H1 (cell line): ENCODE measurements around the gene CEP152. TPM values are rescaled to one million over a fixed set of nuclear protein-coding genes. Genes with fewer than 3 reads are reported as not detected.

Experiments used
- CTCF ChIA-PET: fragments of 300-600 bp; sonication (Branson Sonifier 250); formaldehyde crosslinking; loops from one replicate; lab custom pipeline; 2021; ENCODE audit not compliant: partially characterized antibody; lab: Charles Lee
- POLR2A ChIA-PET: fragments of 300-600 bp; sonication (Branson Sonifier 250); formaldehyde crosslinking; loops from one replicate; lab custom pipeline; 2021; ENCODE audit warnings: inconsistent platforms; ENCODE audit not compliant: partially characterized antibody; lab: Charles Lee
- DNase-seq, 2 experiments: peaks; one replicate each; pipeline versions ENCODE4 v3.0.0 to v3.0.0-alpha.2; 2010 to 2022; ENCODE audit warnings: low spot score in 2 of 2, low read depth in 1 of 2, mixed read lengths in 1 of 2
- FAIRE-seq: peaks from 2 replicates; lab custom pipeline; 2011; peaks lifted over from hg19 to GRCh38; lab: Jason Lieb, UNC
- H2AFZ ChIP-seq: 2 replicates; pipeline ENCODE4 v1.8.1; 2012; ENCODE audit warnings: low read length, inconsistent platforms
- H2AK5ac ChIP-seq: 2 replicates; pipeline ENCODE4 v1.6.1; 2013; ENCODE audit warnings: low read depth, low read length
- H2BK120ac ChIP-seq: replicated peaks from 2 replicates; pipeline ENCODE3; 2013; ENCODE audit warnings: low read depth, low read length, inconsistent platforms
- H2BK12ac ChIP-seq: 2 replicates; pipeline ENCODE4 v1.6.1; 2013; ENCODE audit warnings: low read depth, low read length
- H2BK15ac ChIP-seq: 2 replicates; pipeline ENCODE4 v1.6.1; 2013; ENCODE audit warnings: low read length
- H2BK20ac ChIP-seq: 2 replicates; pipeline ENCODE4 v1.6.1; 2013; ENCODE audit warnings: low read length
- H2BK5ac ChIP-seq: 2 replicates; pipeline ENCODE4 v1.6.1; 2013; ENCODE audit warnings: low read depth, low read length
- H3K14ac ChIP-seq: 2 replicates; pipeline ENCODE4 v1.6.1; 2013; ENCODE audit warnings: inconsistent platforms; ENCODE audit not compliant: insufficient read length
- H3K18ac ChIP-seq: 2 replicates; pipeline ENCODE4 v1.6.1; 2013; ENCODE audit warnings: low read length; ENCODE audit errors: extremely low read depth
- H3K23ac ChIP-seq: 2 replicates; pipeline ENCODE4 v1.6.1; 2013; ENCODE audit warnings: inconsistent platforms; ENCODE audit not compliant: insufficient read length
- H3K23me2 ChIP-seq: 2 replicates; pipeline ENCODE4 v1.6.1; 2013; ENCODE audit warnings: low read depth, low read length
- H3K27ac ChIP-seq: 2 replicates; pipeline ENCODE4 v1.6.1; 2011; ENCODE audit warnings: low read depth, low read length, inconsistent platforms
- H3K27me3 ChIP-seq, 4 experiments: replicated peaks in 1 of 4; 1 replicate in 1 of 4; 2 replicates in 3 of 4; pipeline versions ENCODE4 v1.6.1 to v1.8.1; 2011 to 2013; ENCODE audit warnings: low read length in 3 of 4, mild to moderate bottlenecking in 3 of 4, inconsistent platforms in 2 of 4, mixed read lengths in 2 of 4, moderate library complexity in 1 of 4; ENCODE audit not compliant: control insufficient read depth in 3 of 4, insufficient read depth in 3 of 4; ENCODE audit errors: extremely low read depth in 1 of 4
- H3K36me3 ChIP-seq, 4 experiments: 2 replicates each; pipeline versions ENCODE4 v1.6.1 to v1.8.1; 2011 to 2013; ENCODE audit warnings: mild to moderate bottlenecking in 4 of 4, low read length in 3 of 4, moderate library complexity in 2 of 4, control low read depth in 1 of 4, inconsistent platforms in 1 of 4; ENCODE audit not compliant: insufficient read depth in 4 of 4, control insufficient read depth in 2 of 4
- H3K4ac ChIP-seq: replicated peaks from 2 replicates; pipeline ENCODE3; 2013; ENCODE audit warnings: low read length, low read depth, mixed read lengths, inconsistent platforms; ENCODE audit not compliant: insufficient read length
- H3K4me1 ChIP-seq, 4 experiments: replicated peaks in 1 of 4; 1 replicate in 1 of 4; 2 replicates in 3 of 4; pipeline versions ENCODE4 v1.6.1 to v1.8.1; 2011 to 2013; ENCODE audit warnings: low read length in 3 of 4, inconsistent platforms in 2 of 4, mixed read lengths in 1 of 4; ENCODE audit not compliant: insufficient read depth in 4 of 4, control insufficient read depth in 3 of 4
- H3K4me2 ChIP-seq, 2 experiments: 2 replicates each; pipeline versions ENCODE4 v1.6.1 to v1.8.1; 2011 to 2013; ENCODE audit warnings: low read depth in 2 of 2, low read length in 2 of 2, control low read depth in 1 of 2, inconsistent platforms in 1 of 2, mild to moderate bottlenecking in 1 of 2; ENCODE audit not compliant: insufficient read depth in 1 of 2
- H3K4me3 ChIP-seq, 4 experiments: fragments of 200-600, 300-600 bp in 1 of 4; sonication (generic), shearing (Covaris generic), sonication (Bioruptor Twin) in 1 of 4; 2 replicates each; pipeline versions ENCODE4 v1.5.1 to v1.8.1; 2011 to 2016; ENCODE audit warnings: low read length in 4 of 4, low read depth in 3 of 4, control low read depth in 2 of 4, inconsistent platforms in 2 of 4, mild to moderate bottlenecking in 2 of 4, mixed read lengths in 1 of 4, moderate library complexity in 1 of 4; ENCODE audit not compliant: insufficient read depth in 2 of 4; ENCODE audit errors: extremely low read depth in 1 of 4
- H3K56ac ChIP-seq: replicated peaks from 2 replicates; pipeline ENCODE3; 2013; ENCODE audit warnings: low read depth, mild to moderate bottlenecking, mixed read lengths, low read length, inconsistent platforms; ENCODE audit not compliant: insufficient read length
- H3K79me1 ChIP-seq: 2 replicates; pipeline ENCODE4 v1.6.1; 2013; ENCODE audit warnings: low read depth, low read length, control low read depth
- H3K79me2 ChIP-seq, 2 experiments: 2 replicates each; pipeline versions ENCODE4 v1.6.1 to v1.8.1; 2012 to 2013; ENCODE audit warnings: low read length in 2 of 2, mild to moderate bottlenecking in 2 of 2, inconsistent platforms in 1 of 2; ENCODE audit not compliant: insufficient read depth in 2 of 2, control insufficient read depth in 1 of 2
- H3K9ac ChIP-seq, 4 experiments: replicated peaks in 1 of 4; 1 replicate in 1 of 4; 2 replicates in 3 of 4; pipeline versions ENCODE4 v1.6.1 to v1.8.1; 2011 to 2013; ENCODE audit warnings: low read depth in 3 of 4, low read length in 3 of 4, control low read depth in 2 of 4, mild to moderate bottlenecking in 2 of 4, moderate library complexity in 2 of 4, inconsistent platforms in 1 of 4; ENCODE audit errors: extremely low read depth in 1 of 4
- H3K9me3 ChIP-seq, 2 experiments: 2 replicates each; pipeline versions ENCODE4 v1.6.1 to v1.8.1; 2012 to 2013; ENCODE audit warnings: mild to moderate bottlenecking in 2 of 2, moderate library complexity in 2 of 2, control low read depth in 1 of 2, inconsistent platforms in 1 of 2, low read depth in 1 of 2, low read length in 1 of 2, mixed read lengths in 1 of 2; ENCODE audit not compliant: insufficient read depth in 2 of 2
- H4K20me1 ChIP-seq, 2 experiments: replicated peaks in 1 of 2; 2 replicates each; pipeline versions ENCODE3 to v1.8.1; 2011 to 2013; ENCODE audit warnings: inconsistent platforms in 2 of 2, low read length in 2 of 2, mild to moderate bottlenecking in 1 of 2; ENCODE audit not compliant: insufficient read depth in 2 of 2, control insufficient read depth in 1 of 2
- H4K5ac ChIP-seq: 2 replicates; pipeline ENCODE4 v1.6.1; 2013; ENCODE audit warnings: low read length, low read depth, mixed read lengths, inconsistent platforms; ENCODE audit not compliant: insufficient read length
- H4K8ac ChIP-seq: 2 replicates; pipeline ENCODE4 v1.8.0; 2013; ENCODE audit warnings: mild to moderate bottlenecking, moderate library complexity, low read length, inconsistent platforms; ENCODE audit not compliant: insufficient read depth; ENCODE audit errors: extremely low read depth
- H4K91ac ChIP-seq: replicated peaks from 2 replicates; pipeline ENCODE3; 2013; ENCODE audit warnings: low read length, mixed read lengths, inconsistent platforms; ENCODE audit not compliant: insufficient read length
- CTCF ChIP-seq, 3 experiments: IDR thresholded peaks; 1 replicate in 2 of 3; 2 replicates in 1 of 3; pipeline versions ENCODE4 v1.5.1 to v1.6.1; 2011; ENCODE audit warnings: low read length in 3 of 3, mild to moderate bottlenecking in 3 of 3, inconsistent platforms in 2 of 3, low read depth in 1 of 3, moderate library complexity in 1 of 3; ENCODE audit not compliant: insufficient read depth in 1 of 3; ENCODE audit errors: control extremely low read depth in 1 of 3
- GTF2F1 ChIP-seq: IDR thresholded peaks from 2 replicates; pipeline ENCODE4 v1.6.1; 2012; ENCODE audit warnings: low read depth, low read length, improper control_type of control experiment, borderline replicate concordance
- HDAC6 ChIP-seq: IDR thresholded peaks from one replicate; pipeline ENCODE4 v1.7.1; 2012; ENCODE audit warnings: low read depth, mild to moderate bottlenecking, inconsistent platforms, low read length, moderate library complexity
- POLR2A ChIP-seq, 2 experiments: IDR thresholded peaks; 1 replicate in 1 of 2; 2 replicates in 1 of 2; pipeline ENCODE4 v1.6.1; 2011; ENCODE audit warnings: low read depth in 2 of 2, low read length in 2 of 2, mild to moderate bottlenecking in 2 of 2; ENCODE audit errors: control extremely low read depth in 1 of 2
- RFX5 ChIP-seq: IDR thresholded peaks from 2 replicates; pipeline ENCODE4 v1.6.1; 2011; ENCODE audit warnings: low read depth, low read length, improper control_type of control experiment, borderline replicate concordance
- SIRT6 ChIP-seq: IDR thresholded peaks from one replicate; pipeline ENCODE4 v1.7.1; 2012; ENCODE audit warnings: low read length, inconsistent platforms
- SRF ChIP-seq: IDR thresholded peaks from 2 replicates; pipeline ENCODE4 v1.6.1; 2011; ENCODE audit warnings: mild to moderate bottlenecking, low read depth, low read length, moderate library complexity
- WGBS, 2 experiments: shearing (Covaris generic) in 1 of 2; methylation state at CpG; one replicate each; pipeline versions ENCODE4 v1.1.6 to v1.1.7; 2013 to 2015; ENCODE audit warnings: low lambda C conversion rate in 2 of 2, mixed read lengths in 2 of 2, inconsistent platforms in 1 of 2, low coverage in 1 of 2, missing lambda C conversion rate in 1 of 2; ENCODE audit not compliant: insufficient replicate concordance in 2 of 2, insufficient coverage in 1 of 2, insufficient read length in 1 of 2; ENCODE audit errors: extremely low coverage in 1 of 2, missing lambda C conversion rate in 1 of 2; 5-methylcytosine and 5-hydroxymethylcytosine counted together
- polyA plus RNA-seq, 7 experiments: library from polyadenylated mRNA; depleted of rRNA in 3 of 7; stranded (reverse) in 5 of 7; unstranded in 2 of 7; fragments of >200 nt in 5 of 7; fragments of 200-250 nt in 2 of 7; gene quantifications; 1 replicate in 5 of 7; 2 replicates in 1 of 7; 4 replicates in 1 of 7; pipeline versions ENCODE4 v1.2.1 to v1.2.3, GENCODE V29; 2011 to 2013; ENCODE audit warnings: missing spikeins in 2 of 7, mixed read lengths in 2 of 7
- total RNA-seq: library from RNA; stranded (reverse); fragmentation: NEBNext Ultra II Directional; extraction: Animal tissue kit (Norgen Biotek cat#: 25700); gene quantifications from 2 replicates; pipeline ENCODE4 v1.2.1, GENCODE V29; 2021

Gene CEP152
- total and polyA plus RNA-seq, 2 of the 8 experiments (the other 6 are each of a cell fraction or from before 2014, with no cell fraction given): 1.4 to 16.2 TPM

DNA sequence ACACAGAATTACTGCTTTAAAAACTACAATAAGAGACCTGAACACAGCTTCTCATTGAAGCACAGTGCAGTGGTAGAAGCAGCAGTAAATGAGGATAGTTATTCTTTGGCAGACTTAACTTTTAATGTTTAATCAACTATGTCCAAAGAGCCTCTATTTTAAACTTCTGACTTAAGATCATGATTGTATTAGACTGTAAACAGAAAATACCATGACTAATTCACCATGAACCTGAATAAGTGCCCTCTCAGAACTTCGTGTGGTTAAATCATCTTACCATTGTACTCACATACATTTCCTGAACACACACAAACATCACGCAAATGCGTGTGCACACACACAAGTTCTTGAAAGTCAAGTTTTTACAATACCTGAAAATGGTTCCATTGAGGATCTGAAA lies 13.9 kb downstream of the CEP152 start:
- Histone ChIP-seq H2BK15ac (no peak overlapping the region), H3K23me2 (no peaks in the 10 kb centered on the region), H3K79me2 (peaks cover 0 to 29% of the 10 kb centered on the region in 2 experiments; a peak in 2 of 4 replicates), H3K14ac (no peak overlapping the region), H4K20me1 (peaks cover 2% of the 10 kb centered on the region in 2 experiments), H4K5ac (no peak overlapping the region), H3K4me2 (no peak overlapping the region), H2BK12ac (no peak overlapping the region), H3K56ac (no peak overlapping the region), H2BK5ac (no peak overlapping the region), H2BK20ac (no peak overlapping the region), H4K91ac (no peak overlapping the region), H3K9ac (no peak overlapping the region), H3K9me3 (no peaks in the 10 kb centered on the region), H4K8ac (no peak overlapping the region), H3K4me3 (no peak overlapping the region), H3K79me1 (no peaks in the 10 kb centered on the region), H3K4me1 (peaks cover 0 to 3% (median 1%) of the 10 kb centered on the region in 4 experiments; a peak in 3 of 7 replicates), H3K36me3 (peaks cover 0 to 36% (median 8%) of the 10 kb centered on the region in 4 experiments; a peak in 4 of 8 replicates), H2AK5ac (no peak overlapping the region), H2BK120ac (no peak overlapping the region), H3K23ac (no peak overlapping the region), H2AFZ (no peak overlapping the region), H3K27ac (no peak overlapping the region), H3K18ac (no peak overlapping the region), H3K4ac (no peak overlapping the region), H3K27me3 (no peaks in the 10 kb centered on the region)
- DNase-seq (no peak), FAIRE-seq (no peak)
- TF ChIP-seq RFX5: no peak
- no peak for TF ChIP-seq HDAC6
- TF ChIP-seq SRF: no peak
- TF ChIP-seq POLR2A (IDR thresholded peaks at IDR 0.05; ENCODE audit: control extremely low read depth in 1 of 2, low read depth in 2 of 2, low read length in 2 of 2): no peak
- no peak for TF ChIP-seq GTF2F1
- TF ChIP-seq SIRT6: no peak
- TF ChIP-seq CTCF (IDR thresholded peaks at IDR 0.05; ENCODE audit: control extremely low read depth in 1 of 3, insufficient read depth in 1 of 3, low read depth in 1 of 3, low read length in 3 of 3): no peak
- WGBS, 2 experiments: 90% methylated on average over 3 of the region's 3 CpGs; no CpG with 5 or more reads in 1 of the 2 experiments
- CTCF ChIA-PET: interaction anchor here (1.0 kb wide), 1 partner anchor 60 kb away, joined by 3 read pairs; no protein-coding TSS in a partner anchor
- POLR2A ChIA-PET: no interaction called here
